Measurements from ENCODE around the gene UMAD1. TPM values are rescaled to one million over a fixed set of nuclear protein-coding genes. Genes with fewer than 3 reads are reported as not detected.

Gene UMAD1
- total and polyA plus RNA-seq, 2 of the 13 experiments (the other 11 are each of a cell fraction or from before 2014, with no cell fraction given), result 16.8 to 17.6 TPM

DNA sequence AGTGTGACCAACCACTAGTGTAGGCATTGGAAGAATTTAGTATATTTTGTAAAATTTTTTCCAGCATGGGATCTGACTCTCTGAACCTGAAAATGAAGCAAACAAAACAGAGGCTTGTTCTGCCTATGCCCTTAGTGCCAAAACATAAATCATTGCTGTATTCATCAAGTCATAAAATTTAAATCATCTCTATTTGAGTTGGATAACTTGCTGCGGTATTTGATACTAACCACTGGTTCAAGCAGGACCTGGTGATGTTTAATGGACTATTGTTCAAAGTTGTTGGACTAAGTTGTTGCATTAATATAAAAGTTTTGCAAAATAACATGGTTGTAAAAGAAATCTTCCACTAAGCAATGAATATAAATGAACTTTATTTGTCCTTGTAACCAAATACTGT, 97.6 kb downstream of the UMAD1 start:
- peaks cover 35% of the 10 kb centered on the region for H3K4me1 ChIP-seq (ENCODE audit: insufficient read depth, low read length)

More for the DNA sequence above, 97.6 kb downstream of the UMAD1 start:
- Histone ChIP-seq H3K4me3 (replicated peaks in 1 of 3; ENCODE audit: insufficient read depth in 1 of 3, low read depth in 2 of 3, low read length in 3 of 3) (no peak overlapping the region), H3K79me2 (ENCODE audit: insufficient read depth, low read length) (no peaks in the 10 kb centered on the region), H3K9me3 (ENCODE audit: low read length) (no peaks in the 10 kb centered on the region), H3K36me3 (replicated peaks in 1 of 2; ENCODE audit: control insufficient read depth in 1 of 2, insufficient read depth in 2 of 2, low read length in 2 of 2) (no peaks in the 10 kb centered on the region), H4K20me1 (ENCODE audit: insufficient read depth, low read length) (no peaks in the 10 kb centered on the region), H3K9ac (ENCODE audit: insufficient read depth, low read depth, low read length) (no peak overlapping the region), H2AFZ (ENCODE audit: low read length) (no peak overlapping the region), H3K27ac (ENCODE audit: extremely low read length, insufficient read depth, low read length) (no peak overlapping the region), H3K27me3 (ENCODE audit: control insufficient read depth in 1 of 2, insufficient read depth in 2 of 2, low read length in 2 of 2) (no peaks in the 10 kb centered on the region; a peak in 1 of 5 replicates), H3K4me2 (ENCODE audit: low read depth, low read length) (no peak overlapping the region)
- DNase-seq (ENCODE audit: low spot score) (no peak), ATAC-seq (no peak), FAIRE-seq (no peak)
- in situ Hi-C loops (cut with HindIII; ENCODE audit: extremely low pct_ligation_motif_present, low pct_unique_long_range_greater_than_20kb) (no loop called here), intact Hi-C loops (cut with micrococcal nuclease; ENCODE audit: unreplicated experiment) (no loop called here)
- ChIA-PET POLR2A (no interaction called here), CTCF (ENCODE audit: low intra/inter-chr PET ratio, low total read pairs) (no interaction called here)
- no peak for TF ChIP-seq ZNF839 (CRISPR knock-in tag; IDR thresholded peaks at IDR 0.05; ENCODE audit: borderline replicate concordance)
- TF ChIP-seq TBP (CRISPR knock-in tag; IDR thresholded peaks at IDR 0.05), result no peak
- TF ChIP-seq FOXM1 (CRISPR knock-in tag; IDR thresholded peaks at IDR 0.05), result no peak
- TF ChIP-seq, protein P1, sequence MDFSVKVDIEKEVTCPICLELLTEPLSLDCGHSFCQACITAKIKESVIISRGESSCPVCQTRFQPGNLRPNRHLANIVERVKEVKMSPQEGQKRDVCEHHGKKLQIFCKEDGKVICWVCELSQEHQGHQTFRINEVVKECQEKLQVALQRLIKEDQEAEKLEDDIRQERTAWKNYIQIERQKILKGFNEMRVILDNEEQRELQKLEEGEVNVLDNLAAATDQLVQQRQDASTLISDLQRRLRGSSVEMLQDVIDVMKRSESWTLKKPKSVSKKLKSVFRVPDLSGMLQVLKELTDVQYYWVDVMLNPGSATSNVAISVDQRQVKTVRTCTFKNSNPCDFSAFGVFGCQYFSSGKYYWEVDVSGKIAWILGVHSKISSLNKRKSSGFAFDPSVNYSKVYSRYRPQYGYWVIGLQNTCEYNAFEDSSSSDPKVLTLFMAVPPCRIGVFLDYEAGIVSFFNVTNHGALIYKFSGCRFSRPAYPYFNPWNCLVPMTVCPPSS (IDR thresholded peaks at IDR 0.05), result no peak
- TF ChIP-seq ZFP41 (CRISPR knock-in tag; IDR thresholded peaks at IDR 0.05; ENCODE audit: borderline replicate concordance), result no peak
- TF ChIP-seq, protein P2, sequence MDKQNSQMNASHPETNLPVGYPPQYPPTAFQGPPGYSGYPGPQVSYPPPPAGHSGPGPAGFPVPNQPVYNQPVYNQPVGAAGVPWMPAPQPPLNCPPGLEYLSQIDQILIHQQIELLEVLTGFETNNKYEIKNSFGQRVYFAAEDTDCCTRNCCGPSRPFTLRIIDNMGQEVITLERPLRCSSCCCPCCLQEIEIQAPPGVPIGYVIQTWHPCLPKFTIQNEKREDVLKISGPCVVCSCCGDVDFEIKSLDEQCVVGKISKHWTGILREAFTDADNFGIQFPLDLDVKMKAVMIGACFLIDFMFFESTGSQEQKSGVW (CRISPR knock-in tag; IDR thresholded peaks at IDR 0.05; ENCODE audit: borderline replicate concordance), result no peak
- TF ChIP-seq HDAC1 (CRISPR knock-in tag; IDR thresholded peaks at IDR 0.05), result no peak
- no peak for TF ChIP-seq ZNF7 (CRISPR knock-in tag; IDR thresholded peaks at IDR 0.05)
- no peak for TF ChIP-seq SRSF9 (IDR thresholded peaks at IDR 0.05; ENCODE audit: borderline replicate concordance, insufficient read depth, low read depth, low read length, poor library complexity, severe bottlenecking)
- no peak for TF ChIP-seq BHLHE40 (IDR thresholded peaks at IDR 0.05; ENCODE audit: low read length)
- TF ChIP-seq ZNF224 (CRISPR knock-in tag; IDR thresholded peaks at IDR 0.05), result no peak
- TF ChIP-seq MAFG (CRISPR knock-in tag; IDR thresholded peaks at IDR 0.05), result no peak
- TF ChIP-seq LRRFIP1 (CRISPR knock-in tag; conservative IDR thresholded peaks at IDR 0.05), result no peak
- TF ChIP-seq ZBTB39 (CRISPR knock-in tag; IDR thresholded peaks at IDR 0.05), result no peak
- 100% methylated on average over 1 of the region's 1 CpG for WGBS (ENCODE audit: low lambda C conversion rate)
- BruUV-seq (replicated peaks), result no TSS peak
